Measurements from ENCODE around the gene STAT5A.

The STAT5A gene

GRCh38 chr17:42270170-42270535 lies 18.1 kb upstream of the STAT5A start:
- no peak for DNase-seq

GRCh38 chr17:42270596-42270995 lies 17.7 kb upstream of the STAT5A start:
- DNase-seq = no peak

- no peak for DNase-seq
These were observed 17.1 kb upstream of the STAT5A start for GRCh38 chr17:42271006-42271778.

GRCh38 chr17:42271779-42272035 lies 16.6 kb upstream of the STAT5A start:
- no peak for DNase-seq

- no peak for DNase-seq
These were observed 16.0 kb upstream of the STAT5A start for GRCh38 chr17:42272162-42272907.

- no peak for DNase-seq
These were observed 14.6 kb upstream of the STAT5A start for GRCh38 chr17:42273474-42274252.

- no peak for DNase-seq
These were observed 14.1 kb upstream of the STAT5A start for GRCh38 chr17:42274253-42274542.

GRCh38 chr17:42274812-42275526 lies 13.3 kb upstream of the STAT5A start:
- no peak for DNase-seq

- DNase-seq = no peak
These were observed 12.6 kb upstream of the STAT5A start for GRCh38 chr17:42275527-42276358.

GRCh38 chr17:42276359-42276608 lies 12.0 kb upstream of the STAT5A start, which contains the start of gene STAT5B:
Gene STAT5B (minus strand): TSS chr17:42276391. CDS start chr17:42232127, 44,264 bp downstream.
- peak; percentile 21 for DNase-seq

- peak; percentile 54 for DNase-seq
These were observed 11.5 kb upstream of the STAT5A start for GRCh38 chr17:42276609-42277341.

GRCh38 chr17:42277342-42277712 lies 11.0 kb upstream of the STAT5A start:
- DNase-seq = no peak

GRCh38 chr17:42279776-42280630 lies 8.3 kb upstream of the STAT5A start:
- DNase-seq = no peak

GRCh38 chr17:42281571-42282096 lies 6.7 kb upstream of the STAT5A start:
- no peak for DNase-seq

GRCh38 chr17:42282478-42283080 lies 5.7 kb upstream of the STAT5A start:
- no peak for DNase-seq

GRCh38 chr17:42283241-42284023 lies 4.9 kb upstream of the STAT5A start:
- DNase-seq = no peak

GRCh38 chr17:42284024-42284369 lies 4.3 kb upstream of the STAT5A start:
- no peak for DNase-seq

- no peak for DNase-seq
These were observed 3.7 kb upstream of the STAT5A start for GRCh38 chr17:42284566-42284965.

- no peak for DNase-seq
These were observed 2.8 kb upstream of the STAT5A start for GRCh38 chr17:42285346-42286050.
